HG02943 (cell line): Measurements from ENCODE around the gene P2RX1.
A peak's percentile ranks its signal among the peaks of the same experiment; 100 is the strongest.

Experiments
- ATAC-seq: cut with Tn5 transposase; IDR thresholded peaks from one replicate; pipeline ENCODE4 v1.9.1; 2021; ENCODE audit warnings: mild to moderate bottlenecking, low read depth, moderate library complexity; ENCODE audit not compliant: unreplicated experiment

Gene P2RX1

DNA sequence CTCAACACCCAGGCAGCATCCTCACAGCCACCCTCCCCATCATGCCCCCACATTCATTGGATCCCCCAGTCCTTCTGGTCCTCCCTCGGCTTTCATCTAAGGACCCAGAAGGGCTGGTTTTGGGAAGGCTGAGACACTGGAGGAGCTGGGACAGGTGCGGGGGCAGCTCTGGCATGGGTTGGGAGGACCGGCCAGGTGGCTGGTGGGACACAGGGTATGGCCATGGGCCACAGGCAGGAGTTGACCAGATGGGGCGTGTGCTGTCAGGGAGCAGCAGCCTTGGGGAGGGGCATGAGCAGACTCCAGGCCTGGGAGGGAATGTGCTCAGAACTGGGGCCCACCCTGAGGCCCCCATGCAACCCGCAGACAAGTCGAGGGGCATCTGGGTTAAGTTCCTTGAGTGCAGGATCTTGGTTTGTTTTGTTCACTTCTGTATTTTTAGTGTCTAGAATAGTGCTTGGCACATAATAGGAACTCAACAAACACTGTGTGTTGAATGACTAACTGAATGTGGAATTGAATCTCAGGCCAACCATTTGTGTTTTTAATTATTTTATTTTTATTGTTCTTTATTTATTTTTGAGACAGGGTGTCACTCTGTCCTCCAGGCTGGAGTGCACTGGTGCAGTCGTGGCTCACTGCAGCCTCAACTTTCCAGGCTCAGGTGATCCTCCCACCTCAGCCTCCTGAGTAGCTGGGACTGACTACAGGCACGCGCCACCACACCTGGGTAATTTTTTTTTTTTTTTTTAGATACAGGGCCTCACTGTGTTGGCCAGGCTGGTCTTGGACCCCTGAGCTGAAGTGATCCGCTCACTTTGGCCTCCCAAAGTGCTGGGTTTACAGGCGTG, 5.6 kb downstream of the P2RX1 start:
- no peak for ATAC-seq

- ATAC-seq: no peak
These were observed 7.0 kb downstream of the P2RX1 start for GRCh38 chr17:3909257-3909656.

DNA sequence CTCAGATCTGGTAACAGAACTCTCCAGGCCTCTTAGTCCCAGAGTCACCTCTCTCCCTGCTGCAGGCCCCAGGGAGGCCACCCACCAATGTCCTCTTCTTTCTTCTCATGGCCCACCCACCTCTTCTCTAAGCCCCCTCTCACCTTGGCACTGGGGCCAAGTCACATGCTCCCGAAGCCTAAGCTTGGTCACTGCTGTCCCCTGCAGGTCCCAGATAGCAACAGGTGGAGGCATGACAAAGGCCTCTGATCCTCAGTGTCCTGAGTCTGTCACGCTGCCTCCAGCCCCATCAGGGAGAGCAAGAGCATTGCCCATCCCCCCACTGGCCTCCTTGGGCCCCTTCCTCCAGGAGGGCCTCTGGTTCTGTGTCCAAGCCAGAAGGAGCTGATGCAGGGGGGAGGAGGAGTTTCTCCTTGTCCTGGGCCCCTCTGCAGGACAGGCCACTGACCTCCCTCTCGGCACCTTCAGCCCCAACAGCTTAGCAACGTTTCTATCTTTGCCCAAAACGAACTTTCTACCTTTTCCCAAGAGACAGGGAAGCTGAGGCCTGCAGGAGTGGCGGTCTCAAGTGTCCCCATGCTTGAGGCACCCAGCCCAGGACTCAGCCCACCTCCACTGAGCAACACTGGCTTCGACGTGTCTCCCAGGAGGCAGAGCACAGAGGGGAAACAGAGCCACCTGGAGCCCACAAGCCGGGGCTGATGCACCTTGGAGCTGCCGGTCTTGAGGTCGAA, 8.6 kb downstream of the P2RX1 start:
- no peak for ATAC-seq

DNA sequence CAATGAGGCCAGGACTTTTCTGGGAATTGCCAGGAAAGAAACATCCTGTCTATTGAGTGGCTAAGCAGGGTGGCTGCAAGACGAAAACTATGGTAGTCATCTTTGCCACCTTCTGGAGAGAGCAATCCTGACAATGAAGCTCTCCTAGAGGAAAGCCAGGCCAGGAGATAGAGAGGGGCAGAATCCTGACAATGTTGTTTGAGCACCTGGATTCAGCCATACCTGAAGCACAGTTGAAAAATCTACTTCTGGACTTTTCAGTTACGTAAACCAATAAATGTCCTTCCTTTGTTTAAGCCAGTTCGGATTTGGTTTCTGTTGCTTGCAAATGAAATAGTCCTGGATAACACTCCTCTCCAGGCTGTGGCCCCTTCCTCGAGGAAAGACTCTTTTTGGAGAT, 9.4 kb downstream of the P2RX1 start:
- ATAC-seq: no peak

- ATAC-seq: no peak
These were observed 11.2 kb downstream of the P2RX1 start for GRCh38 chr17:3905017-3905520.

DNA sequence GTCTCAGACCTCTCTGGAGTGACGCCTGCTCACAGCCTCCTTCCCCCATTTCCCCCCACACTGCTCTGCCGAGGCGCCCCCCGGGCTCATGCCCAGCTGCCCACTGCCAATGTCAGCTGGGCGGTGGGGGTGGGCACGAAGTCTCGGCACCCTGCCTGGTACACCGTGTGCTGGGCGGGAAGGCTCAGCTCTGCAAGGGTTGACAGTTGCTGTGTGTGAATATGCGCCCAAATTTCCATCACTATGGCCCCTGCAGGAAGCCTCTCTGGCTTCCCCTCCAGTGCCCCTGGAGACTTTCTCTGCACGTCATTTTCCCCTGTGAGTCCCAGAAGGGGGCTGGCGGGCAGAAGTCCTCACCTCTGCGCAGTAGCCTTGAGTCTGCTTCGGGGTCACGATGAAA, 11.8 kb downstream of the P2RX1 start:
- no peak for ATAC-seq

GRCh38 chr17:3903881-3904290, 12.4 kb downstream of the P2RX1 start:
- ATAC-seq: no peak

- ATAC-seq: no peak
These were observed 13.0 kb downstream of the P2RX1 start for GRCh38 chr17:3903051-3903825.

- ATAC-seq: no peak
These were observed 15.6 kb downstream of the P2RX1 start for GRCh38 chr17:3900646-3901045.

DNA sequence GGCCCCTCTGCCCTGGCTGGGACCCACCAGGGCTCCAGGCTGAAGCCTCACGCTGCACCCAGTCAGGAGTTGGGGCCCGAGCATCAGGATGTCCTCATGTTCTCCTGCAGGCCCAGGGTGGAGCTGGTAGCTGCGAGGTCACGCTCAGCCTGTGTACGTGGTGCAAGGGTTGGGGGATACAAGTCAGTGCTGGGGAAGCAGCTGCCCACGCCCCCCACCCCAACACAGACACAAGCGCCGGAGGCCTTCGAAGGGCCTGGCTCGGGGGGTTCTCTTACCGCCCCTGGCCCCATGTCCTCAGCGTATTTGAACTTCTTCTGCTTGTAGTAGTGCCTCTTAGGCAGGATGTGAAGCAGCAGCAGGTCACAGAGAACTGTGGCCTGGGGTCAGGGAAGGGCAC, 18.5 kb downstream of the P2RX1 start:
- ATAC-seq: no peak

DNA sequence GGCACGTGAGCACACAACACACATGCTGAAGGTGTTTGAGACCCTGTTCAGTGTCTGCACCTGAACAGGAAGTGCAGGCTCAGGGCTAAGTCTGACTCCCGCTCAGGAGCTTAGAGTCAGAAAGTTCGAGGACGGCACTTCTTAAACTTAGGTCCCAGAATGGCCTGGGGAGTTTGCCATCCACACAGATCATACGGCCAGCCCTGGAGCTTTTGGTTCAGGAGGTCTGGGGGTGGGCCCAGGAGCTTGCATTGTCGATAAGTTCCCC, 19.4 kb downstream of the P2RX1 start:
- no peak for ATAC-seq

DNA sequence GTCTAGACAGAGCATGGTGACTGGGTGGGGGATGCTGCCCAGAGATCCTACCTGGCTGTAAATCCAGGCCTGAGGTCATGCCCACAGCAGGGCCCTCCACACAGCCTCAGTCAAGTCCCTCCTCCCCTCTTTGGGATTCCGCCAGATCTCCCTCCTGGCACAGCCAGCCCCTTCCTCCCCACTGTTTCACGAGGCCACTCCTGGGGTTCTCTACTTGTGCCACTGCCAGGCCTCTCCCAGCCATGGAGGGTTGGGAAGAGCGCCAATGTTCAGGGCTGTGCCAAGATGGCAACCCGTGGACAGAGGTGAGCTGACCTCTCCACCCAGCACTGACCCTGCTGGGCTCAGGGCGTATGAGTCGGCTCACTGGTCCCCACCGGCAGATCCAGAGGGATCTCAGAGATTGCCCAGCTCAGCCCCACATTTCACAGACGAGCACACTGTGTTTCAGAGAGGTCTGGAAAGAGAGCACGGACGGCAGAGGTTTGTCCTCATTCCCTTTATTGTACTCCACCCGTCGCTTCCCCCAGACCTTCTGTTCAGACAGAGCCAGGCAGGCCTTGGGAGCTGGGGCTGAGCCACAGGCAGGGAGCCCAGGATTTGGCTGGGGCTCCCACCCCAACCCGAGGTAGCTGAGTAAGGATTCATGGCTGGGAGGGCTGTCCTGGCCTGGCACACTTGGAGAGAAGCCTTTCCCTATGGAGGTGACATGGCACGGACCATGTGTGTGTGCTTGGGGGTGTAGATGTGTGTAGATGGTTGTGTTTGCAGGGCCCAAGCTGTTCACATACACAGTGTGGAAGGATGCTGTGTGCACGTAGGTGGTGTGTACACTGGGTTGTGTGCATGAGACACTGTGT, 19.9 kb downstream of the P2RX1 start:
- no peak for ATAC-seq

DNA sequence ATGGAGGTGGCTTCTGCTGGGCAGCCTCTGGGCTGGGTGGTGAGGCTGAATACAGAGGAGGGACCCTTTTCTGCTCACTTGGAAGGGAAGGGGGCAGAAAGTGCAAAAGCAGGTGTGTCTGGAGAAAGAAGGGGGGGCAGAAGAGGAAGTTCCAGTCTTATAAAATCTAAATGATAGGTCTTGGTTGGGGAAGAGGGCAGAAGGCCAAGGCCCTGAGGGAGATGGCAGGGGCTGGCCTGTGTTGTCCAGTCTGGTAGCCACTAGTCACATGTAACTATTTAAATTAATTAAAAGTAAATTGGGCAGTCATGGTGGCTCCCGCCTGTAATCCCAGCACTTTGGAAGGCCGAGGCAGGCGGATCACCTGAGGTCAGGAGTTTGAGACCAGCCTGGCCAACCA, 20.9 kb downstream of the P2RX1 start:
- ATAC-seq: no peak

DNA sequence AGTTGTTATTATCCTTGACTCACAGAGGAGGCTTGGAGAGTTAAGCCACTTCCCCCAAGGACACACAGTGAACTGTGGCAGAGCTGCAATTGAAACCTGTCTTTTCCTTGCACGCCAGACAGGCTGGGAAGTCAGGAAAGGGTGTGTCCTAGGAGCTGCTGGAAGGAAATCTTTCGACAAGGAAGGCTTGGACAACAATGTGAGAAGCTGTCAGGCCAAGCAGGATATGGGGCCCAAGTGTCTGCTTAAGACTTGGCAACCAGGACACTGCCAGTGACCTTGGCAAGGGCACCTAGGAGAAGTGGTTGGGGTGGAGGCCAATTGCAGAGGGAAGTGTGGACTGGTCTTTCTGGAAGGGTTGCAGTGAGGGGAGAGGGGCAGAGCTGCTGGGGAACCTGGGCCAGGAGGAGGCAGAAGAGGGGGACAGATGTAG, 21.3 kb downstream of the P2RX1 start:
- no peak for ATAC-seq

DNA sequence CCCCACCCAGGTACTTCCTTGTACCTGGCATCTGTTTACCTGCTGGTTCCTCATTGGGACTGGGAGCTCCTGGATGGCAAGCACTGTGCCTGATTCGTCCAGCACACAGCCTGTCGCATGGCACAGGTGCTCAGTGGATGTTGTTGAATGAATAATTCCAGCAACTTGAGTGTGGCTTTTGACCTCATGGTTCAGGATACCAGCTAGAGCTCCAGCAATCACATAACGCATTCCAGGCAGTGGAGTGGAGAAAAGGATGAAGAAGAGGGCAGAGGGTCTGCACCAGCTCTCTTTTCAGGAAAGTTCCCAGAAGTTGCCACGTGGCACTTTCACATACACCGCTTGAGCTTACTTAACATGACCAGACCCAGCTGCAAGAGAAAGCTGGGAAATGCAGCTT, 22.1 kb downstream of the P2RX1 start:
- no peak for ATAC-seq

DNA sequence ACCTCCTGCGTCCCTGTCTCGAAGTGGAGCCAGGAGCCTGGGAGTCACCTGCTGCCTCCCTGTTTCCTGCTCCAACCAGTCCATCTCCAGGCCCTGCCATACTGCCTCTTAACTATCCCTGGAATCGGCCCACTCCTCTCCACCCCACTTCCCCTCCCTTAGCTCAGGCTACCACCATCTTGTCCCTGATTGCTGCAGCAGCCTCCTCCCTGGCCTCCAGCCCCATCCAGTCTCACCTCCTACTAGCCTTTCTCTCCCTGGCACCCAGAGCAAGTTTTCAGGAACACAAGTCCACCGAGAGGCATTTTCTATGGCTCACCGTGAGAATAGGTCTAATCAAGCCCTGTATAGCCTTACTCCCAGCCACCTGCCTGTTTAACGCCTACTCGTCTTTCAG, 22.5 kb downstream of the P2RX1 start:
- ATAC-seq: no peak

GRCh38 chr17:3893003-3893719, 23.1 kb downstream of the P2RX1 start, which contains the start of gene CAMKK1:
Gene CAMKK1, minus strand, starts transcription at chr17:3893053. Its CDS starts 7,366 bp downstream, at chr17:3885687.
- peak; percentile 74 for ATAC-seq

- peak; percentile 17 for ATAC-seq
These were observed 23.9 kb downstream of the P2RX1 start for GRCh38 chr17:3892095-3892998.
